Naive thymus-derived CD4-positive, alpha-beta T cell (primary cell): ENCODE data around the gene ZNF473. TPM values are rescaled to one million over a fixed set of nuclear protein-coding genes. Genes with fewer than 3 reads are reported as not detected.
A peak's percentile ranks its signal among the peaks of the same experiment; 100 is the strongest.

Experiments
- ATAC-seq: fragments of 150-1000 bp; cut with Tn5 transposase; 2 replicates; pipeline ENCODE4 v1.10.0; 2021; ENCODE audit warnings: mild to moderate bottlenecking, moderate library complexity
- CTCF ChIA-PET: fragments of 350-600 bp; sonication (Branson Sonifier 250); formaldehyde crosslinking; loops from one replicate; lab custom pipeline; 2021; ENCODE audit warnings: antibody characterized with exemption; lab: Charles Lee
- POLR2A ChIA-PET: fragments of 350-600 bp; sonication (Branson Sonifier 250); formaldehyde crosslinking; loops from one replicate; lab custom pipeline; 2021; ENCODE audit warnings: antibody characterized with exemption, inconsistent platforms; lab: Charles Lee
- DNase-seq, 9 donors: peaks; one replicate each; pipeline versions ENCODE4 v3.0.0 to v3.0.0-alpha.2; 2020 to 2022; ENCODE audit warnings: mixed read lengths in 1 of 9
- H3K27ac ChIP-seq: one replicate; pipeline ENCODE4 v1.7.0; 2013; ENCODE audit warnings: mild to moderate bottlenecking, low read depth, low read length, moderate library complexity
- H3K27me3 ChIP-seq, 2 donors: one replicate each; pipeline ENCODE4 v1.7.0; 2013; ENCODE audit warnings: low read length in 2 of 2, mild to moderate bottlenecking in 2 of 2, moderate library complexity in 2 of 2; ENCODE audit not compliant: control insufficient read depth in 2 of 2, insufficient read depth in 2 of 2
- H3K36me3 ChIP-seq, 3 experiments: 1 replicate in 2 of 3; 2 replicates in 1 of 3; pipeline ENCODE4 v1.7.0; 2013; ENCODE audit warnings: low read length in 3 of 3, mild to moderate bottlenecking in 3 of 3, moderate library complexity in 1 of 3; ENCODE audit not compliant: insufficient read depth in 3 of 3, control insufficient read depth in 2 of 3
- H3K4me1 ChIP-seq, 2 donors: one replicate each; pipeline ENCODE4 v1.7.0; 2013; ENCODE audit warnings: low read length in 2 of 2, mild to moderate bottlenecking in 2 of 2, moderate library complexity in 1 of 2; ENCODE audit not compliant: control insufficient read depth in 2 of 2, insufficient read depth in 2 of 2
- H3K4me3 ChIP-seq: 2 replicates; pipeline ENCODE4 v1.7.0; 2013; ENCODE audit warnings: mild to moderate bottlenecking, low read length
- H3K9me3 ChIP-seq, 3 experiments: 1 replicate in 2 of 3; 2 replicates in 1 of 3; pipeline ENCODE4 v1.7.0; 2013; ENCODE audit warnings: low read length in 3 of 3; ENCODE audit not compliant: control insufficient read depth in 2 of 3
- H3K27ac Mint-ChIP-seq, 9 donors: one replicate each; pipeline ENCODE4 v1.8.0; 2020 to 2022; ENCODE audit warnings: mixed read lengths in 9 of 9, mild to moderate bottlenecking in 8 of 9, moderate library complexity in 5 of 9, inconsistent platforms in 2 of 9
- H3K27me3 Mint-ChIP-seq, 5 donors: one replicate each; pipeline ENCODE4 v1.8.0; 2021 to 2022; ENCODE audit warnings: mixed read lengths in 5 of 5, mild to moderate bottlenecking in 1 of 5
- H3K36me3 Mint-ChIP-seq, 5 donors: one replicate each; pipeline ENCODE4 v1.8.0; 2020 to 2022; ENCODE audit warnings: mixed read lengths in 5 of 5, mild to moderate bottlenecking in 3 of 5, inconsistent platforms in 1 of 5
- H3K4me1 Mint-ChIP-seq, 7 donors: one replicate each; pipeline ENCODE4 v1.8.0; 2020 to 2022; ENCODE audit warnings: mixed read lengths in 7 of 7, mild to moderate bottlenecking in 3 of 7, inconsistent platforms in 1 of 7
- H3K4me3 Mint-ChIP-seq, 10 donors: one replicate each; pipeline ENCODE4 v1.8.0; 2020 to 2022; ENCODE audit warnings: mild to moderate bottlenecking in 10 of 10, mixed read lengths in 10 of 10, moderate library complexity in 6 of 10, inconsistent platforms in 2 of 10
- H3K9me3 Mint-ChIP-seq, 11 donors: one replicate each; pipeline ENCODE4 v1.8.0; 2020 to 2022; ENCODE audit warnings: mixed read lengths in 11 of 11, mild to moderate bottlenecking in 4 of 11, inconsistent platforms in 1 of 11, moderate library complexity in 1 of 11
- intact Hi-C, 2 donors: fragments of 100-400 bp; cut with micrococcal nuclease; formaldehyde crosslinking; loops; one replicate each; pipeline ENCODE4 v1.15.1; 2023
- polyA plus RNA-seq, 2 donors: library from polyadenylated mRNA; unstranded; fragments of 300-500 nt; fragmentation: Illumina TruSeq; gene quantifications; one replicate each; pipeline ENCODE4 v1.2.3, GENCODE V29; 2021
- total RNA-seq, 6 experiments: library from RNA in 5 of 6; stranded (reverse) in 5 of 6; gene quantifications; 1 replicate in 5 of 6; 2 replicates in 1 of 6; pipeline ENCODE4 v1.2.3 and lab custom pipeline; 2021 to 2026

ZNF473 gene
- total and polyA plus RNA-seq, 7 experiments from 2014 or later = 2.8 to 13.9 (median 8.3) TPM

DNA sequence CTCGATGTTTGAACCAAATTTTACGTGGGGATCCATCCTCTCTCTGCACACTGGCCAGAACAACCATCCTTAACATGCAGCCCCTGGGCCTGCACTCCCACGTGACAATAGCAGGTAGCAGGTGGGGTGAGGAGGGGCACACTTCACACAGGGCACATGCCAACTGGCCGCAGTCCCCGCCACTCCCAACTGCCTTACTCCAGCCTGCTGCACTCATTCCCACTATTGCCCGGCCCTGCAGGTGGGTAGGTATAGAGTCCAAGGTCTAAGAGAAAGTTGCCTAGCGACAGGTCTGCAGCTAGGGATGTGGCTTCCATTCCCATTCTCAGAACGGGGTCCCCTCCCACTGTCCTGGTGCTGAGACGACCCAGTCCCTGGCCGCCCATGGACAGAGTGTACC is 18.6 kb upstream of the ZNF473 start:
- ChIA-PET CTCF (no interaction called here), POLR2A (no interaction called here)
- no peak overlapping the region for H3K27ac Mint-ChIP-seq
- H3K27me3 Mint-ChIP-seq = no peaks in the 10 kb centered on the region
- no peak overlapping the region for H3K4me3 Mint-ChIP-seq
- intact Hi-C loops = no loop called here
- H3K9me3 ChIP-seq = no peaks in the 10 kb centered on the region
- no peaks in the 10 kb centered on the region for H3K4me1 ChIP-seq
- H3K27ac ChIP-seq = no peak overlapping the region
- ATAC-seq (no peak), DNase-seq (no peak)
- no peaks in the 10 kb centered on the region for H3K9me3 Mint-ChIP-seq
- H3K36me3 ChIP-seq = peaks cover 5 to 82% (median 16%) of the 10 kb centered on the region in 3 experiments
- H3K4me1 Mint-ChIP-seq = peaks cover 0 to 23% (median 0%) of the 10 kb centered on the region in 7 donors
- H3K36me3 Mint-ChIP-seq = peaks cover 0 to 44% (median 12%) of the 10 kb centered on the region in 5 donors
- H3K27me3 ChIP-seq = no peaks in the 10 kb centered on the region
- no peak overlapping the region for H3K4me3 ChIP-seq

DNA sequence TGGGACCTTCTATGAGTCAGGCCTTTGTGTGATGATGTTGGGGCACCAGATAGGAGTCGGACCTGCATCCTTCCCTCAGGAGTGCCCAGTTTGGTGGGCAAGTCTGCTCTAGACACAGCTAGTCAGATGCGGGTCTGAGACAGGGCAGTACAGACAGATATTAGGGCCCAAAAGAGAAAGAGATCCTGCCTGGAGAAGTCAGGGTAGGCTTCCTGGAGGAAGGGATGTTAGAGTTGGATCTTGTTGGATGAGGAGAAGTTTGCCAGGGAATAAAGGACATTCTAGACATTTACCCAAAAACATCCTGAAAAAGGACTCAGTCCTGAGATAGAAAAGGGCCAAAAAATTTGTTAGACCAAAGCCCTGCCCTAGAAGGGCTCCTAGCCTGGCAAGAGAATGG is 17.9 kb upstream of the ZNF473 start:
- Histone ChIP-seq H3K27ac (no peak overlapping the region), H3K36me3 (peaks cover 5 to 80% (median 16%) of the 10 kb centered on the region in 3 experiments), H3K27me3 (no peaks in the 10 kb centered on the region), H3K9me3 (no peaks in the 10 kb centered on the region), H3K4me1 (no peaks in the 10 kb centered on the region), H3K4me3 (no peak overlapping the region)
- Mint-ChIP-seq H3K4me3 (no peak overlapping the region), H3K9me3 (no peaks in the 10 kb centered on the region), H3K27me3 (no peaks in the 10 kb centered on the region), H3K27ac (no peak overlapping the region), H3K36me3 (peaks cover 0 to 46% (median 12%) of the 10 kb centered on the region in 5 donors), H3K4me1 (peaks cover 0 to 20% (median 0%) of the 10 kb centered on the region in 7 donors)
- DNase-seq = no peak
- ChIA-PET POLR2A (no interaction called here), CTCF (no interaction called here)
- no peak for ATAC-seq
- intact Hi-C loops = no loop called here

DNA sequence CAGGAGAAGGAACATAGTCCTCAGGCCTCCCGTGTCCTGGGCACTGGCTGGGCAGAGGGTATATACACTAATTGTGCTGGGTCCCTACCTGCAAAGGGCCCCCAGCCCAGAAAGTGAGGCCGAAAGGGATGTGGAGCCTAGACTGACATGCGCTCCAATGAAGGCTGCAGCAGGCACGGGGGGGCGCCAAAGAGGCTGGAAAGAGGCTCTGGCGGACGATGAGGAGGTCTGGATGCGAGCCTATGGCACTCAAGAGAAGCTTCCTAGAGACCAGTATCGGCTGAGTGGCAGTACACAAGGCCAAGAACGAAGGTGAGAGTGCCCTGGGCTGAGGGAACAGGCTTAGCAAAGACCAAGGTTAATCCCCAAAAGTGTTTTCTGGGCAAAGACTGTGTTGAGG is 17.3 kb upstream of the ZNF473 start:
- no peaks in the 10 kb centered on the region for H3K27me3 Mint-ChIP-seq
- no peak overlapping the region for H3K27ac ChIP-seq
- no peaks in the 10 kb centered on the region for H3K9me3 Mint-ChIP-seq
- peaks cover 5 to 46% (median 15%) of the 10 kb centered on the region in 5 donors for H3K36me3 Mint-ChIP-seq
- H3K4me1 ChIP-seq = no peaks in the 10 kb centered on the region
- H3K36me3 ChIP-seq = peaks cover 0 to 80% (median 16%) of the 10 kb centered on the region in 3 experiments
- H3K4me3 Mint-ChIP-seq = no peak overlapping the region
- intact Hi-C loops = no loop called here
- no peak overlapping the region for H3K4me3 ChIP-seq
- DNase-seq = no peak
- peaks cover 0 to 20% (median 6%) of the 10 kb centered on the region in 7 donors for H3K4me1 Mint-ChIP-seq
- no peaks in the 10 kb centered on the region for H3K27me3 ChIP-seq
- POLR2A ChIA-PET = no interaction called here
- CTCF ChIA-PET = no interaction called here
- H3K9me3 ChIP-seq = no peaks in the 10 kb centered on the region
- ATAC-seq = no peak
- H3K27ac Mint-ChIP-seq = peak overlapping the region in 1 of 9 donors; percentile 36

DNA sequence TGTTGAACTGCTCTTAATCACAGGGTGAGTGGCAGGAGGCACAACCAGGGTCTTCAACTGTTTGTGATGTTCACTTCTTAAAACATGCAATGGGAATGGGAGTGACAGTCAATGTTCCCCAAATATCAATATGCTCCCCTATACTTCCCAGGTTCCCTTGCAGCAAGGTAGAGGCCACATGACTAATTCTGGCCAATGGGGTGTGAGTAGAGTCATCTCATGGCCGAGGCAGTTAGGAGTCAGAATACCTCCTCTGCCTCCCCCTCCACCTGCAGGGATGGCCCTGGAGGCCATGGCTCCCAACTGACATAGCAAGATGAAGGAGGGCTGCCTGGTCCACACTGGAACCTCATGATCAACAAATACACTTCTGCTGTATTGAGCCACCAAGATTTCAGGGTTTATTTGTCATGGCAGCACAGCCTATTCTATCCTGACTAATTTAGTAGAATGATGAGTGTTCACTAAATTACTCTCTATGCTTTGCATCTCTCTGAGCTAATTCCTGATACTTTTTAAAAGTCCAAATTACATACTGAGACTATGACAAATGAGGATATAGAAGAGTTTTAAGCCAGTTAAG is 9.5 kb upstream of the ZNF473 start:
- DNase-seq (no peak), ATAC-seq (no peak)
- Mint-ChIP-seq H3K27ac (no peak overlapping the region), H3K4me3 (no peak overlapping the region), H3K36me3 (peaks cover 15 to 51% (median 40%) of the 10 kb centered on the region in 5 donors), H3K4me1 (peaks cover 4 to 21% (median 9%) of the 10 kb centered on the region in 7 donors), H3K9me3 (peaks cover 0 to 2% (median 0%) of the 10 kb centered on the region in 11 donors), H3K27me3 (no peaks in the 10 kb centered on the region)
- POLR2A ChIA-PET = no interaction called here
- no peaks in the 10 kb centered on the region for H3K27me3 ChIP-seq
- H3K9me3 ChIP-seq = no peaks in the 10 kb centered on the region
- CTCF ChIA-PET = no interaction called here
- intact Hi-C loops = no loop called here
- no peaks in the 10 kb centered on the region for H3K4me1 ChIP-seq
- H3K36me3 ChIP-seq = peaks cover 7 to 79% (median 22%) of the 10 kb centered on the region in 3 experiments
- H3K27ac ChIP-seq = no peak overlapping the region
- no peak overlapping the region for H3K4me3 ChIP-seq

DNA sequence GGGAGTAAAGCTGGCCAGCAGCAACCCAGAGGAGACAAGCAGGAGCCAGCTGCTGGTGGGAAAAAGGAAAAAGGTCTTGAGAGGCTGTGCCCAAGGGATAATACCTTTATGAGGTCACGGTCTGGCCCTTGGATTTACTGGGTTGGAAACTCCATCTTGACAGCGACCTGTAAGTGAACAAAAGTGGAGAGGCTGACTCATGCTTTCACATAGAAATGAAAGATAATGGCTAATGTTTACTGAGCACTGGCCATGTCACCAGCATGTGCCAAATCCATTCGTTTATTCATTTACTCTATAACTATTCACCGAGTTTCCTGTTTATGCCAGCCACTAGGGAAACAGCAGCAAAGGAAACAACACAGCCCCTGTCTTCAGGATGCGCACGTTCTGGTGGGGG is 5.3 kb upstream of the ZNF473 start:
- Mint-ChIP-seq H3K36me3 (peaks cover 0 to 26% (median 23%) of the 10 kb centered on the region in 5 donors), H3K4me1 (peaks cover 14 to 48% (median 34%) of the 10 kb centered on the region in 7 donors), H3K27me3 (peaks cover 0 to 3% (median 0%) of the 10 kb centered on the region in 5 donors), H3K4me3 (peak overlapping the region in 1 of 10 donors; percentile 46), H3K27ac (peak overlapping the region in 1 of 9 donors; percentile 63), H3K9me3 (peaks cover 0 to 5% (median 0%) of the 10 kb centered on the region in 11 donors)
- ChIA-PET POLR2A (interaction anchor here (0.6 kb wide), 1 partner anchor 915 kb away, joined by 4 read pairs; no protein-coding TSS in a partner anchor), CTCF (interaction anchor here (0.6 kb wide), 1 partner anchor 17 kb away, joined by 3 read pairs; no protein-coding TSS in a partner anchor)
- peaks cover 11 to 18% of the 10 kb centered on the region in 2 donors for H3K4me1 ChIP-seq
- H3K36me3 ChIP-seq = peaks cover 6 to 47% (median 15%) of the 10 kb centered on the region in 3 experiments
- intact Hi-C loops = loop anchor here (10.0 kb wide), 3 partner anchors 704 to 1084 kb away; partner anchors contain the start of genes CLEC11A (in 1 of the 2) and CTU1 (in 1 of the 2)
- ATAC-seq = no peak
- H3K27me3 ChIP-seq = no peaks in the 10 kb centered on the region
- DNase-seq = no peak
- no peak overlapping the region for H3K4me3 ChIP-seq
- H3K27ac ChIP-seq = no peak overlapping the region
- H3K9me3 ChIP-seq = no peaks in the 10 kb centered on the region

DNA sequence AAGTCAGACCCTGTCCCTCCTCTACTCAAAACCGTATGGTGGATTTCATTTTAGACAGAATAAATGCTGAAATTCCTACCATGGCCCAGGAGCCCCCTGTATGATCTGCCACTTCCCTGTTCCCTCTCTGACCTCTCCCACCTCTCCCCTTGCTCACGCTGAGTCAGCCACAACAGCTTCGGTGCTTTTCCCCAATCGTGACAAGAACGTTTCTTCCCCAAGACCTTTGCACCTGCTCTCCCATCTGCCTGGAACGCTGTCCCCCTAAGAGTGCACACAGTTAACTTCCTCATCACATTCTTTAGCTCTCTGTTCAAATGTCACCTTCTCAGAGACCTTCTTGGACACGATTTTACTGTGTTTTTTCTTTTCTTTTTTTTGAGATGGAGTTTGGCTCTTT is 3.0 kb upstream of the ZNF473 start:
- ChIA-PET CTCF (no interaction called here), POLR2A (no interaction called here)
- Mint-ChIP-seq H3K4me1 (peaks cover 28 to 69% (median 53%) of the 10 kb centered on the region in 7 donors), H3K4me3 (peak overlapping the region in 4 of 10 donors; percentile 29 to 79 (median 38)), H3K27ac (peak overlapping the region in 2 of 9 donors; percentile 39 to 80), H3K27me3 (peaks cover 0 to 6% (median 0%) of the 10 kb centered on the region in 5 donors), H3K36me3 (peaks cover 0 to 21% (median 16%) of the 10 kb centered on the region in 5 donors), H3K9me3 (peaks cover 0 to 11% (median 2%) of the 10 kb centered on the region in 11 donors)
- ATAC-seq (no peak), DNase-seq (no peak)
- Histone ChIP-seq H3K27ac (no peak overlapping the region), H3K9me3 (no peaks in the 10 kb centered on the region), H3K36me3 (peaks cover 0 to 25% (median 4%) of the 10 kb centered on the region in 3 experiments), H3K4me3 (no peak overlapping the region), H3K27me3 (no peaks in the 10 kb centered on the region), H3K4me1 (peaks cover 19 to 29% of the 10 kb centered on the region in 2 donors)
- intact Hi-C loops = loop anchor here (10.0 kb wide), 3 partner anchors 702 to 1082 kb away; partner anchors contain the start of genes CLEC11A (in 1 of the 2) and CTU1 (in 1 of the 2)
